HepG2 (cell line): ENCODE data around the gene COL18A1. TPM values are rescaled to one million over a fixed set of nuclear protein-coding genes. Genes with fewer than 3 reads are reported as not detected.

ENCODE experiments used
- BRCA1 ChIP-seq: sonication (generic); formaldehyde crosslinking; IDR thresholded peaks from 2 replicates; pipeline ENCODE4 v1.4.0; 2020; ENCODE audit warnings: missing genetic modification reagents
- DMAP1 ChIP-seq: IDR thresholded peaks from 2 replicates; pipeline ENCODE4 v1.6.1; 2016
- GRHL1 ChIP-seq: sonication (generic); formaldehyde crosslinking; conservative IDR thresholded peaks from 2 replicates; pipeline ENCODE4 v1.8.0; 2022; ENCODE audit warnings: missing genetic modification reagents
- HIVEP1 ChIP-seq: sonication (generic); formaldehyde crosslinking; IDR thresholded peaks from 2 replicates; pipeline ENCODE4 v1.4.0; 2020; ENCODE audit warnings: mild to moderate bottlenecking, missing genetic modification reagents
- HNF4A ChIP-seq: sonication (generic); formaldehyde crosslinking; IDR thresholded peaks from 2 replicates; pipeline ENCODE4 v1.4.0; 2020; ENCODE audit warnings: missing genetic modification reagents
- HNRNPH1 ChIP-seq: fragments of 200-400 bp; formaldehyde crosslinking; optimal IDR thresholded peaks from 2 replicates; pipeline ENCODE3; 2017; ENCODE audit warnings: mild to moderate bottlenecking, low read depth, low read length
- KDM1A ChIP-seq: IDR thresholded peaks from 2 replicates; pipeline ENCODE4 v1.6.1; 2016; ENCODE audit warnings: missing compliant biosample characterization
- MTERF4 ChIP-seq: sonication (generic); formaldehyde crosslinking; IDR thresholded peaks from 2 replicates; pipeline ENCODE4 v1.8.0; 2023; ENCODE audit warnings: mild to moderate bottlenecking, missing genetic modification reagents
- NFKBIZ ChIP-seq: IDR thresholded peaks from 2 replicates; pipeline ENCODE4 v1.6.1; 2018; ENCODE audit warnings: missing genetic modification reagents, missing compliant biosample characterization
- ONECUT2 ChIP-seq: sonication (generic); formaldehyde crosslinking; IDR thresholded peaks from 2 replicates; pipeline ENCODE4 v1.4.0; 2020; ENCODE audit warnings: missing genetic modification reagents
- POLR2AphosphoS2 ChIP-seq: IDR thresholded peaks from 2 replicates; pipeline ENCODE4 v1.6.1; 2011; ENCODE audit warnings: low read depth, low read length, improper control_type of control experiment
- POLR2G ChIP-seq: fragments of 200-400 bp; formaldehyde crosslinking; IDR thresholded peaks from 2 replicates; pipeline ENCODE4 v1.6.1; 2018; ENCODE audit warnings: mild to moderate bottlenecking, low read depth, low read length, moderate library complexity
- SMC3 ChIP-seq: IDR thresholded peaks from 2 replicates; pipeline ENCODE4 v1.6.1; 2011; ENCODE audit warnings: low read length, improper control_type of control experiment
- SRSF1 ChIP-seq: fragments of 200-400 bp; formaldehyde crosslinking; optimal IDR thresholded peaks from 2 replicates; pipeline ENCODE3; 2017; ENCODE audit warnings: mild to moderate bottlenecking, low read depth, low read length, moderate library complexity
- TCF7L2 ChIP-seq: IDR thresholded peaks from 2 replicates; pipeline ENCODE4 v1.6.1; 2011; ENCODE audit warnings: mild to moderate bottlenecking, low read depth, low read length, moderate library complexity
- TP53 ChIP-seq: sonication (generic); formaldehyde crosslinking; conservative IDR thresholded peaks from 2 replicates; pipeline ENCODE4 v1.4.0; 2020; ENCODE audit warnings: missing genetic modification reagents
- ZFP82 ChIP-seq: sonication (generic); formaldehyde crosslinking; IDR thresholded peaks from 2 replicates; pipeline ENCODE4 v1.5.1; 2020; ENCODE audit warnings: mild to moderate bottlenecking, missing genetic modification reagents, borderline replicate concordance
- ZNF33B ChIP-seq: sonication (generic); formaldehyde crosslinking; IDR thresholded peaks from 2 replicates; pipeline ENCODE4 v1.5.1; 2020; ENCODE audit warnings: mild to moderate bottlenecking, missing genetic modification reagents
- ZNF343 ChIP-seq: sonication (generic); formaldehyde crosslinking; IDR thresholded peaks from 2 replicates; pipeline ENCODE4 v1.4.0; 2020; ENCODE audit warnings: mild to moderate bottlenecking, missing genetic modification reagents
- ZNF354B ChIP-seq: sonication (generic); formaldehyde crosslinking; IDR thresholded peaks from 2 replicates; pipeline ENCODE4 v1.8.0; 2022; ENCODE audit warnings: mild to moderate bottlenecking, missing genetic modification reagents
- ZNF460 ChIP-seq: sonication (generic); formaldehyde crosslinking; IDR thresholded peaks from 2 replicates; pipeline ENCODE4 v1.5.1; 2020; ENCODE audit warnings: missing genetic modification reagents, mild to moderate bottlenecking, borderline replicate concordance
- ZNF678 ChIP-seq: sonication (generic); formaldehyde crosslinking; IDR thresholded peaks from 2 replicates; pipeline ENCODE4 v1.4.0; 2020; ENCODE audit warnings: mild to moderate bottlenecking, missing genetic modification reagents
- ZNF850 ChIP-seq: sonication (generic); formaldehyde crosslinking; conservative IDR thresholded peaks from 2 replicates; pipeline ENCODE4 v1.9.0; 2021; ENCODE audit warnings: mild to moderate bottlenecking, missing genetic modification reagents
- ZSCAN31 ChIP-seq: sonication (generic); formaldehyde crosslinking; IDR thresholded peaks from 2 replicates; pipeline ENCODE4 v1.5.0; 2020; ENCODE audit warnings: low read depth, mild to moderate bottlenecking, missing genetic modification reagents
- polyA plus RNA-seq, 8 experiments: library from polyadenylated mRNA; depleted of rRNA in 3 of 8; stranded (reverse) in 7 of 8; unstranded in 1 of 8; fragments of >200 nt; fragmentation: Illumina TruSeq in 4 of 8; extraction: Trizol in 4 of 8; gene quantifications; 2 replicates each; pipeline versions ENCODE4 v1.2.1 to v1.2.3, GENCODE V29; 2011 to 2016; ENCODE audit warnings: low read depth in 4 of 8, missing spikeins in 1 of 8, mixed read lengths in 1 of 8; ENCODE audit not compliant: insufficient read depth in 1 of 8
- total RNA-seq, 5 experiments: library from RNA; depleted of rRNA; stranded (reverse); fragments of >200 nt; fragmentation: Illumina TruSeq; extraction: Trizol; gene quantifications; 2 replicates each; pipeline ENCODE4 v1.2.3, GENCODE V29; 2016; ENCODE audit warnings: low read depth in 1 of 5
- TF ChIP-seq, protein P1 (sequence below): sonication (generic); formaldehyde crosslinking; IDR thresholded peaks from 2 replicates; pipeline ENCODE4 v1.4.0; 2020; ENCODE audit warnings: mild to moderate bottlenecking, missing genetic modification reagents

The COL18A1 gene
- total and polyA plus RNA-seq, 2 of the 13 experiments (the other 11 are each of a cell fraction or from before 2014, with no cell fraction given), result 79.0 to 102 TPM

DNA sequence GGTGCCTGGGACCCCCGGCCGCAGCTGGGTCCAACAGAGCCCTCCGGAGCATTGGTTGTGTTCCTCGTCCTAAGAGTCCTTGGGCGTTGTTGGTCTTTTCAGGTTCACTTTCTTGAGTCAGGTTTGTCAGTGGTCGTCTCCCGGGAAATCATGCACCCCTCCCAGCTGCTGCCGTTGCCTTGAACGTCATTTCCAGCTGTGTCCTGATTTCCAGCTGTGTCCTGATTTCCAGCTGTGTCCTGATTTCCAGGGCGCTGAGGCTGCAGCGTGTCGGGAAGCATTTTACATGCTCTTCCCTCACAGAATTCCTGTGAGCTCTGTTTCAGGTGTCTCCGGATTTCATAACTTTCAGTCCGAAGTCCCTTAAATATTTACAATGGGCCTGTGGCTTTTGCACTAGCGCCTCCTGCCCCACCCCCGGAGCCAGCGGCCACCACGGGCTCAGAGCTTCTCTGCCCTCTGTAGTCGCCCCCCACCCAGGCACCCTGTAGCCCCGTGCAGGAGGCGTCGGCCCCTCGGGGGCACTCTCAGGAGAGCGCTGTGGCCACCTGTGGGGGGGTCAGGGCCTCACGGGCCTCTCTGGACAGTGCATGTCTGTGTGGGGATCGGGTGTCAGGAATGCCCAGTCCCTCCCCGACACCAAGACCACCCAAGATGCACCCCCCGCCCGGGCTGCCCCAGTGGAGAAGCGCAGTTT is 66.7 kb downstream of the COL18A1 start (continued):
- TF ChIP-seq SMC3 (peak; percentile 30; the same call in 1 of the 2 replicates), ZNF354B (CRISPR knock-in tag) (no peak), TP53 (no peak), ZNF678 (CRISPR knock-in tag) (no peak), ZNF343 (CRISPR knock-in tag) (peak; percentile 83), NFKBIZ (CRISPR knock-in tag) (peak; percentile 93), ONECUT2 (CRISPR knock-in tag) (no peak), ZNF460 (CRISPR knock-in tag) (no peak), BRCA1 (CRISPR knock-in tag) (no peak), POLR2G (peak; percentile 71; the same call in 1 of the 2 replicates), HNF4A (peak; percentile 99), POLR2AphosphoS2 (no peak), SRSF1 (peak; percentile 71), KDM1A (CRISPR knock-in tag) (no peak), MTERF4 (no peak), ZFP82 (CRISPR knock-in tag) (peak; percentile 30; the same call in 1 of the 2 replicates), ZNF850 (no peak), HIVEP1 (CRISPR knock-in tag) (peak; percentile 70), GRHL1 (CRISPR knock-in tag) (no peak), DMAP1 (CRISPR knock-in tag) (peak; percentile 86), ZSCAN31 (CRISPR knock-in tag) (peak; percentile 32; the same call in 1 of the 2 replicates), ZNF33B (CRISPR knock-in tag) (no peak; the same call in 1 of the 2 replicates), HNRNPH1 (no peak), TCF7L2 (no peak)
- TF ChIP-seq, protein P1, sequence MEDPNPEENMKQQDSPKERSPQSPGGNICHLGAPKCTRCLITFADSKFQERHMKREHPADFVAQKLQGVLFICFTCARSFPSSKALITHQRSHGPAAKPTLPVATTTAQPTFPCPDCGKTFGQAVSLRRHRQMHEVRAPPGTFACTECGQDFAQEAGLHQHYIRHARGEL (CRISPR knock-in tag), result 0 out of 2 replicates have a peak, but pooled peaks have one; percentile 13
